ENCODE measurements around the gene NLGN1. TPM values are rescaled to one million over a fixed set of nuclear protein-coding genes. Genes with fewer than 3 reads are reported as not detected.

Gene NLGN1
- total RNA-seq, 1 experiment from 2014 or later, result 5.2 TPM

DNA sequence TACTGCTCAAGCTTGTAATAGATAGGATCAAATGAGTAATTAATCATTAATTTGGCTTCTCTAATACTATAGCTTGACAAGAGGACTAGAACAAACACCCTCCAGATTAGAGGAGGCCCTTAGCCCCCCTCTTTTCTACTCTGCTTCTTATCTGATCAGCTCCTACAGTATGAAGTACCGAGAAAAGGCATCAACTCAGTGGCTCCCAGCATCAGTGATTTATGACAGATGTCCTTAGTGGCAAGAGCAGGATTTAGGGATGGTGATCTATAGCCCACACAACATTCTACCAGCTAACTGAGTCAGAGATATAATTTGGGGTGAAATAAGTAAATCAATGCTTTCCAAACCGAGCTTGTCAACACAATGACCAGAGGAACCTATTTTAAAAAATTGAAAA lies 541.1 kb downstream of the NLGN1 start:
- Histone ChIP-seq H3K23ac (ENCODE audit: insufficient read length, low read depth, low read length) (no peak overlapping the region), H4K5ac (ENCODE audit: insufficient read length, low read depth, low read length) (no peak overlapping the region), H3K27me3 (ENCODE audit: insufficient read depth, low read length) (no peaks in the 10 kb centered on the region), H2BK12ac (ENCODE audit: insufficient read length, low read depth, low read length) (no peak overlapping the region), H2BK5ac (ENCODE audit: insufficient read length, low read length) (no peak overlapping the region), H4K8ac (replicated peaks; ENCODE audit: insufficient read length, low read depth, low read length) (no peak overlapping the region), H3K56ac (ENCODE audit: insufficient read length, low read depth, low read length) (no peak overlapping the region), H2BK20ac (ENCODE audit: low read depth, low read length, poor library complexity, severe bottlenecking) (no peak overlapping the region), H2AK5ac (ENCODE audit: insufficient read length, low read length) (no peak overlapping the region), H2BK120ac (ENCODE audit: low read depth, low read length, poor library complexity, severe bottlenecking) (no peak overlapping the region), H3K4me1 (ENCODE audit: insufficient read depth, low read length) (peaks cover 4% of the 10 kb centered on the region; the same call in 1 of the 2 replicates), H3T11ph (ENCODE audit: low read length) (no peak overlapping the region), H4K20me1 (ENCODE audit: control insufficient read depth, insufficient read depth, insufficient read length) (no peaks in the 10 kb centered on the region), H3K79me2 (ENCODE audit: insufficient read depth, low read length) (no peaks in the 10 kb centered on the region), H3K9ac (ENCODE audit: extremely low read depth, insufficient read length, low read length) (no peak overlapping the region), H3K27ac (ENCODE audit: insufficient read length, low read depth, low read length) (no peak overlapping the region), H3K4ac (ENCODE audit: low read depth, low read length) (no peak overlapping the region), H4K91ac (ENCODE audit: insufficient read length, low read depth, low read length) (no peak overlapping the region), H3K4me2 (ENCODE audit: insufficient read depth, insufficient read length, low read length) (no peak overlapping the region), H3K23me2 (ENCODE audit: insufficient read length, low read depth, low read length, poor library complexity, severe bottlenecking) (no peaks in the 10 kb centered on the region), H2AFZ (ENCODE audit: low read length) (no peak overlapping the region), H2BK15ac (ENCODE audit: low read depth, low read length) (no peak overlapping the region), H3K14ac (ENCODE audit: insufficient read depth, low read length) (no peak overlapping the region), H3K9me3 (ENCODE audit: control insufficient read depth, low read depth, low read length) (no peaks in the 10 kb centered on the region), H3K79me1 (ENCODE audit: insufficient read depth, low read depth, low read length, poor library complexity, severe bottlenecking) (no peaks in the 10 kb centered on the region), H3K18ac (ENCODE audit: insufficient read length, low read depth, low read length) (no peak overlapping the region)
- H3K4me3 Mint-ChIP-seq, result no peak overlapping the region
- no peaks in the 10 kb centered on the region for H3K36me3 Mint-ChIP-seq (ENCODE audit: insufficient read depth in 1 of 3, low read depth in 3 of 3)
- H3K27me3 Mint-ChIP-seq (ENCODE audit: low read depth), result no peaks in the 10 kb centered on the region
- TF ChIP-seq, protein P1, sequence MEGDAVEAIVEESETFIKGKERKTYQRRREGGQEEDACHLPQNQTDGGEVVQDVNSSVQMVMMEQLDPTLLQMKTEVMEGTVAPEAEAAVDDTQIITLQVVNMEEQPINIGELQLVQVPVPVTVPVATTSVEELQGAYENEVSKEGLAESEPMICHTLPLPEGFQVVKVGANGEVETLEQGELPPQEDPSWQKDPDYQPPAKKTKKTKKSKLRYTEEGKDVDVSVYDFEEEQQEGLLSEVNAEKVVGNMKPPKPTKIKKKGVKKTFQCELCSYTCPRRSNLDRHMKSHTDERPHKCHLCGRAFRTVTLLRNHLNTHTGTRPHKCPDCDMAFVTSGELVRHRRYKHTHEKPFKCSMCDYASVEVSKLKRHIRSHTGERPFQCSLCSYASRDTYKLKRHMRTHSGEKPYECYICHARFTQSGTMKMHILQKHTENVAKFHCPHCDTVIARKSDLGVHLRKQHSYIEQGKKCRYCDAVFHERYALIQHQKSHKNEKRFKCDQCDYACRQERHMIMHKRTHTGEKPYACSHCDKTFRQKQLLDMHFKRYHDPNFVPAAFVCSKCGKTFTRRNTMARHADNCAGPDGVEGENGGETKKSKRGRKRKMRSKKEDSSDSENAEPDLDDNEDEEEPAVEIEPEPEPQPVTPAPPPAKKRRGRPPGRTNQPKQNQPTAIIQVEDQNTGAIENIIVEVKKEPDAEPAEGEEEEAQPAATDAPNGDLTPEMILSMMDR (conservative IDR thresholded peaks at IDR 0.05), result no peak
- no peak for DNase-seq
- H3K9me3 Mint-ChIP-seq, result no peaks in the 10 kb centered on the region
- WGBS (ENCODE audit: extremely low coverage, insufficient read length, low lambda C conversion rate), result no CpG with 5 or more reads among the region's 2 CpGs
- peaks cover 11 to 13% of the 10 kb centered on the region in 2 experiments for H3K4me1 Mint-ChIP-seq
- H3K27ac Mint-ChIP-seq, result peak overlapping the region in 2 of 3 experiments; percentile 31 to 41; a peak in 1 of 7 replicates

Measured in H9 (cell line).